Urinary bladder (tissue), 4 donors: ENCODE measurements around the gene CAPZB. TPM values are rescaled to one million over a fixed set of nuclear protein-coding genes. Genes with fewer than 3 reads are reported as not detected.
A peak's percentile ranks its signal among the peaks of the same experiment; 100 is the strongest.

Source experiments
- DNase-seq: peaks from one replicate; pipeline ENCODE4 v3.0.0-alpha.2; 2015; ENCODE audit errors: extremely low spot score
- H3K27ac ChIP-seq: one replicate; pipeline ENCODE4 v1.5.1; 2013; ENCODE audit warnings: low read depth, mild to moderate bottlenecking, moderate library complexity
- H3K36me3 ChIP-seq: one replicate; pipeline ENCODE4 v1.6.1; 2013; ENCODE audit warnings: mild to moderate bottlenecking, moderate library complexity; ENCODE audit not compliant: insufficient read depth
- H3K4me1 ChIP-seq: one replicate; pipeline ENCODE4 v1.6.1; 2013; ENCODE audit warnings: mild to moderate bottlenecking, moderate library complexity; ENCODE audit not compliant: insufficient read depth
- H3K4me3 ChIP-seq: one replicate; pipeline ENCODE4 v1.5.1; 2013; ENCODE audit warnings: low read depth, low read length
- WGBS: extraction: QIAGEN DNeasy Blood & Tissue Kit; methylation state at CpG from one replicate; pipeline ENCODE4 v1.1.7; 2013; 5-methylcytosine and 5-hydroxymethylcytosine counted together
- polyA plus RNA-seq: library from polyadenylated mRNA; stranded (reverse); fragments of 200-250 nt; gene quantifications from one replicate; pipeline ENCODE4 v1.2.3, GENCODE V29; 2013
- total RNA-seq: library from RNA; depleted of rRNA; stranded (reverse); fragments of >200 nt; gene quantifications from one replicate; pipeline ENCODE4 v1.2.3, GENCODE V29; 2014
- donor health status: healthy with polysubstance abuse.
- donor health status: healthy.

The CAPZB gene
- total and polyA plus RNA-seq, 2 donors = 77.1 to 372 TPM

DNA sequence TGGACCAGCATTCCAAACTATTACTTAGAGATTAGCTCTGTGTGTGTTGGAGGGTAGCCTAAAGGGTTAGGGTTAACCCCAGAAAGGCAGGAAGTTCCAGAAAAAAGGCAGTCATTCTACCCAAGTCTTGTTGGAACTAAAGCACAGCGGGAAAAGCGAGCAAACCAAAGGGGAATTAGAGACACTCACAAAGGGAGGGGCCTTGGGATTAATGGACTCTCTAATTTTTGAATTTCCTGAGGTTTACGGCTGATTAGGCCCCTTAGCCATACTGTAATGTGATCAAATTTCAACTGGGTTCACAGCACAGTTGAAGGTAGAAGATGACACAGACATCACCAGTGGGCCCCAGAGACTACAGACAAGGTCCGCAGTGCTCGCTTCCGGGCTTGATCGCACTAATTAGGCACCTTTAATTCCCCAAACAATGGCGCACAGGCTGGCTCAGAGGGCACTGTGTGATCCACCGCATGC is 28.3 kb downstream of the CAPZB start:
- Histone ChIP-seq H3K4me3 (no peak overlapping the region), H3K27ac (no peak overlapping the region)

DNA sequence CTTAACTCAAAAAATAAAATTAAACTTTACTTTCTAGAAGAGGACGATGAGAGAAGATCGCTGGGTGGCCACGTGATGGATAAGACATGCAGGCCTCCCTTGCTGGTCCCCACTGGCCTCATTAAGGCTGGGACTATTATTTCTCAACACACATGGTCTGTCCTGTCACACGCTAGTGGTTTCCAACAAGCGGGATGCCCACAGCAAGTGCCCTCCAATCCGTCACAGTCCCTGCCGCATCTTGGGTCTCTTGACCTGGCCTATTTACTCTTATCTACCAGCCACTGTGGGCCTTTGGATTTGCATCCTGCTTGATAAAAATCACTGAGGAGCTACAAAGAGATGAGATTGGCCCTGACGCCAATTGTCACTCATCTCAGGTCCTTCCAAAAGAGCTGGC is 30.0 kb downstream of the CAPZB start:
- Histone ChIP-seq H3K36me3 (no peaks in the 10 kb centered on the region), H3K4me1 (peaks cover 7% of the 10 kb centered on the region), H3K27ac (no peak overlapping the region), H3K4me3 (no peak overlapping the region)
- DNase-seq = no peak
- WGBS = 88% methylated on average over 8 of the region's 8 CpGs

More for the DNA sequence above, 28.3 kb downstream of the CAPZB start:
- Histone ChIP-seq H3K4me1 (peaks cover 7% of the 10 kb centered on the region), H3K36me3 (no peaks in the 10 kb centered on the region)
- DNase-seq = no peak
- WGBS = 73% methylated on average over 9 of the region's 9 CpGs

DNA sequence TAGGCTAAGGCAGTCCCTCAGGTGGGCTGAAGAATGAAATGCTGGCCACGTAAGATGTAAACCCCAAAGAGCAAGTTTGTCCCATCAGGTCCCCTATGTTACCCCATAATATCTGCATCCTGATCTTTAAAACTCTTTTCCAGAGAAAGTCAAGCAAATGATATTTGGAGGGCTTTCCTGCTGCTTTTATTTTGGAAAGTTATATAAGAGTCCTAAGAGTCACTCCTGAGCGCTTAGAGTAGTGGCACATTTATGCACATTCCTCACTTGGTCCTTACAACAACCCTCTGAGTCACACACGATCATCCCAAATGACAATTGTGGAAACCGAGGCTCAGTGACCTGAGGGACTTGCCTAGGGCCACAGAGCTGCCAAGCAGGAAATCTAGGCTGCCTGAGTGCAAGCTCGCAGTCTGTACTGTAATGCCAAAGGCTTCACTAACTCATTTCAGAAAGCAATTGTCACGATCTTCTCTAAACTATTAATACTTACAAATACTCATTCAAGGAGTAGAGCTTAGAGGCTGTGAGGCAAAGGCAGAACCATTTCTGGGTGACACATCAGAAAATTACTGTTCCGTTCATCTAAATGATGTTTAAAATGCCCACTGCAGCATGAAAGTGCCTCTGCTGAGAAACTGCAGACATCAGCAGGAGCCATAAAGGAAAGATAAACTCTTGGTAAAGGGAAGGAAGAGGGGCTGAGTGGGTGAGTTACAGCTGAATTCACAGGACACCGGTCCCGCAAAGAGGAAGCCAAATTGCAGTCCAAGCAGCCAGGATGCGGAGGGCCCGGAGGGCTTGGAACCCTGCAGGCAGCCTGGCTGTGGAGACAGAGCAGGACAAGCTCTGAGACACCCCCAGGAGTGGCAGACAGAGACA is 30.8 kb downstream of the CAPZB start:
- Histone ChIP-seq H3K4me1 (peaks cover 7% of the 10 kb centered on the region), H3K27ac (no peak overlapping the region), H3K36me3 (no peaks in the 10 kb centered on the region), H3K4me3 (no peak overlapping the region)
- 27% methylated on average over 11 of the region's 11 CpGs for WGBS
- DNase-seq = no peak

- Histone ChIP-seq H3K4me3 (no peak overlapping the region), H3K36me3 (no peaks in the 10 kb centered on the region), H3K4me1 (peaks cover 4% of the 10 kb centered on the region), H3K27ac (peak overlapping the region; percentile 40)
- no peak for DNase-seq
- WGBS = 38% methylated on average over 3 of the region's 3 CpGs
These were observed 31.6 kb downstream of the CAPZB start for GRCh38 chr1:19453741-19454201.

DNA sequence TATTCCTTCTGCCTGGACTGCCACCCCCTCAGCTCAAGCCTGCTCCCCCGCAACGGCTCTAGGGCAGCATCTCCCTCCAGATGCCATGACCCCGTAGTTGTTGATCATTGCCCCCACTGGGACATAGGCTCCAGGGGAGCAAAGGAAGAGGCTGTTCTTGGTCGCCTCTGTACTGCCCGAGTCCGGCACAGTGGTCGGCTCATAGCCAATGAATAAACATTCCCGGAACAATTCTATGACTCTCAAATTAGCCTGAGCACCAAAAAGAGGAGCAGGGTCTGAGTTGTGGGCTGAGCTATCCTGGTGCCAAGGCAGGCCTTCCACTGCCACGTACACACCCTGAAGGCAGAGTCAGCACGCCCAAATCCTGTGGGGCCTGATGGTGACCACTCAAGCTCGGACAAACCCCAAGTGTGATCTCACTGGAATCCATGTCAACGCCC is 33.1 kb downstream of the CAPZB start:
- no peak overlapping the region for H3K4me3 ChIP-seq
- no peaks in the 10 kb centered on the region for H3K36me3 ChIP-seq
- 29% methylated on average over 12 of the region's 12 CpGs for WGBS
- peaks cover 3% of the 10 kb centered on the region for H3K4me1 ChIP-seq
- peak overlapping the region; percentile 83 for H3K27ac ChIP-seq
- no peak for DNase-seq

GRCh38 chr1:19450811-19451515 is 34.4 kb downstream of the CAPZB start:
- 35% methylated on average over 6 of the region's 6 CpGs for WGBS
- Histone ChIP-seq H3K4me3 (no peak overlapping the region), H3K4me1 (no peaks in the 10 kb centered on the region), H3K36me3 (no peaks in the 10 kb centered on the region), H3K27ac (peak overlapping the region; percentile 69)
- no peak for DNase-seq

DNA sequence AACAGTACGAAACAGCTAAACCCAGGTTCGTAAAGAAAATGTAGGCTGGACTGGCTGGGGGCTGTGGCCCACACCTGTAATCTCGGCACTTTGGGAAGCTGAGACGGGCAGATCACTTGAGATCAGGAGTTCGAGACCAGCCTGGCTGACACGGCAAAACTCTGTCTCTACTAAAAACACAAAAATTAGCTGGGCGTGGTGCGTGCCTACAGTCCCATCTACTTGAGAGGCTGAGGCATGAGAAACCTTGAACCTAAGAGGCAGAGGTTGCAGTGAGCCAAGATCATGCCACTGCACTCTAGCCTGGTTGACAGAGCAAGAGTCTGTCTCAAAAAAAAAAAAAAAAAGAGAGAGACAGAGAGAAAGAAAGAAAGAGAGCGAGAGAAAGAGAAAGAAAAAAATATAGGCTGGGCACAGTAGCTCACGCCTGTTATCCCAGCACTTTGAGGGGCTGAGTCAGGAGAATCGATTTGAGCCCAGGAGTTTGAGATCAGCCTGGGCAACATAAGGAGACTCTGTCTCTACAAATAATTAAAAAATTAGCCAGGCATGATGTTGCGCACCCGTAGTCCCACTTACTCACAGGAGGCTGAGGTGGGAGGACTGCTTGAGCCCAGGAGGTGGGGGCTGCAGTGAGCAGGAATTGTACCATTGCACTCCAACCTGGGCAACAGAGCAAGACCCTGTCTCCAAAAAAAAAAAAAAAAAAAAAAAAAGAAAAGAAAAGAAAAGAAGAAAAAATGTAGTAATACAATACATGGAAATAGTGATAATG is 35.7 kb downstream of the CAPZB start:
- 79% methylated on average over 13 of the region's 13 CpGs for WGBS
- Histone ChIP-seq H3K27ac (peak overlapping the region; percentile 11), H3K4me1 (no peaks in the 10 kb centered on the region)

GRCh38 chr1:19448491-19449439 is 36.6 kb downstream of the CAPZB start:
- H3K4me3 ChIP-seq = no peak overlapping the region

More for the DNA sequence above, 35.7 kb downstream of the CAPZB start:
- Histone ChIP-seq H3K4me3 (no peak overlapping the region), H3K36me3 (no peaks in the 10 kb centered on the region)
- no peak for DNase-seq

GRCh38 chr1:19447550-19447949 is 37.8 kb downstream of the CAPZB start:
- no peak for DNase-seq
- Histone ChIP-seq H3K36me3 (no peaks in the 10 kb centered on the region), H3K27ac (peak overlapping the region; percentile 63), H3K4me1 (no peaks in the 10 kb centered on the region), H3K4me3 (no peak overlapping the region)
- WGBS = 69% methylated on average over 9 of the region's 9 CpGs

More at GRCh38 chr1:19448491-19449439, 36.6 kb downstream of the CAPZB start:
- peak; percentile 53 for DNase-seq
- H3K27ac ChIP-seq = peak overlapping the region; percentile 77
- H3K4me1 ChIP-seq = no peaks in the 10 kb centered on the region
- 23% methylated on average over 19 of the region's 19 CpGs for WGBS
- no peaks in the 10 kb centered on the region for H3K36me3 ChIP-seq

- H3K4me3 ChIP-seq = no peak overlapping the region
- WGBS = 44% methylated on average over 13 of the region's 13 CpGs
These were observed 39.7 kb downstream of the CAPZB start for GRCh38 chr1:19445417-19446342.

DNA sequence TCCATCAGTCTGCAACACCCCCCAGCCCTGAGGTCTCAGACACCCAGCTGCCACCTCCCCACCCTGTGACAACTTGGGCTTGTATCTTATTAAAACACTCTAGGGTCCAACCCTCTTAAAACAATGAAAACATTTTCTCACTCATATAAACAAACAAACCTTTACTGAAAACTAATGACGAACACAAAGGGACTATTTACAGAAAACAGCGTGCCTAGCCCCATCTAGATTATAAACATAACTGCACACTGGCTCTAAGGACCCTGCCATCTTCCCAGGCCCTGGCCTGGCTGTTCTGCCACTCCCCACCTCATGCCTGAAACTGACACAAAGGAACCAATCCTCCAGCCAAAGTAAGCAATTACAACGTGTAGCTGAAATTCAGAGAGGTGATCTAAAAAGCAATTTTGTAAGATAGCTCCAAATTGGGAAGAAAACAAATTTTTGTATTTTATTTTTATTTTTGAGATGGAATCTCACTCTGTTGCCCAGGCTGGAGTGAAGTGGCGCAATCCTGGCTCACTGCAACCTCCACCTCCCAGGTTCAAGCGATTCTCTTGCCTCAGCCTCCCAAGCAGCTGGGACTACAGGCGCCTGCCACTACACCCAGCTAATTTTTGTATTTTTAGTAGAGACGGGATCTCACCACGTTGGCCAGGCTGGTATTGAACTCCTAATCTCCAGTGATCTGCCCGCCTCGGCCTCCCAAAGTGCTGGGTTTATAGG is 40.9 kb downstream of the CAPZB start:
- WGBS = 74% methylated on average over 10 of the region's 10 CpGs
- Histone ChIP-seq H3K4me3 (no peak overlapping the region), H3K27ac (peak overlapping the region; percentile 48), H3K4me1 (no peaks in the 10 kb centered on the region), H3K36me3 (no peaks in the 10 kb centered on the region)
- DNase-seq = no peak

More at GRCh38 chr1:19445417-19446342, 39.7 kb downstream of the CAPZB start:
- no peak for DNase-seq
- peak overlapping the region; percentile 3 for H3K27ac ChIP-seq
- no peaks in the 10 kb centered on the region for H3K36me3 ChIP-seq
- H3K4me1 ChIP-seq = no peaks in the 10 kb centered on the region
